Stimulated activated CD4-positive, alpha-beta T cell treated with anti-CD3 and anti-CD28 coated beads, Interleukin-15, amount 100 ng/mL, for 1 hour (primary cell): ENCODE results near the gene FBXO33.

ENCODE experiments used
- DNase-seq, 2 donors: peaks; one replicate each; pipeline ENCODE4 v3.0.0-alpha.2; 2020; ENCODE audit warnings: low read depth in 1 of 2, low spot score in 1 of 2

FBXO33 gene

DNA sequence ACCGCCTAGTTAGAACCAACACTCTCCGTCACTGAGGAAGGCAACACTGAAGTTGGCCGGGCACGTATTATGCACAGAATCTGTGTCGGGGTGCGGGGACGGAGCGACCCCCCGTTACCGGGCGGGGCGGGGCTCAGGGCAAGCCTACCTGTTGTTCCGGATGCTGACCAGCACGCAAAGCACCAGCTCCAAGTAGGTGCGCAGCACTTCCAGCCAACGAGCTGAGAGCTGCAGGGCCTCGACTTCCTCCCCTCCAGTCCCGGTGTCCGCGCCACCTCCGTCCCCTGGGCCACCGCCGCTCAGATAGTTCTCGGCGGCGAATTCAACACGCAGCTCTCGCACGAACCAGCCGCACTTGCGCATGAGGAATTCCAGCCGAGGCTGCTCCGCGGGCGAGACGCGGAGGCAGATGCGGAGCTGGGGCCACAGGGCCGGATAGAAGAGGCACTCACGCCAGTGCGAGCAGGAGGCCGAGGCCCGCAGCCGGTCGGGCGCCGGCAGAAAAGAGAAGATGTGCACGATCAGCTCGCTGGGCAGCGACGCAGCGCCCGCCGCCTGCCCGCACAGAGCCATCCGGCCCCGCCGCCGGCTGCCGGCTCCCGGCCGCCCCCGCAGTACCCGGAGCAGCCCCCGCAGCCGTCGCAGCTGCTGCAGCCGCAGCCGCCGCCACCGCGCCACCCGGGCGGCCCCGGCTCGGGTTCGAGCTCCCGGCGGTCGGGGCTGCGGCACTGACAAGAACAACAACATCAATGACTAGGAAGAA is 636 bp downstream of the FBXO33 start:
- DNase-seq = peak; percentile 6 to 20

DNA sequence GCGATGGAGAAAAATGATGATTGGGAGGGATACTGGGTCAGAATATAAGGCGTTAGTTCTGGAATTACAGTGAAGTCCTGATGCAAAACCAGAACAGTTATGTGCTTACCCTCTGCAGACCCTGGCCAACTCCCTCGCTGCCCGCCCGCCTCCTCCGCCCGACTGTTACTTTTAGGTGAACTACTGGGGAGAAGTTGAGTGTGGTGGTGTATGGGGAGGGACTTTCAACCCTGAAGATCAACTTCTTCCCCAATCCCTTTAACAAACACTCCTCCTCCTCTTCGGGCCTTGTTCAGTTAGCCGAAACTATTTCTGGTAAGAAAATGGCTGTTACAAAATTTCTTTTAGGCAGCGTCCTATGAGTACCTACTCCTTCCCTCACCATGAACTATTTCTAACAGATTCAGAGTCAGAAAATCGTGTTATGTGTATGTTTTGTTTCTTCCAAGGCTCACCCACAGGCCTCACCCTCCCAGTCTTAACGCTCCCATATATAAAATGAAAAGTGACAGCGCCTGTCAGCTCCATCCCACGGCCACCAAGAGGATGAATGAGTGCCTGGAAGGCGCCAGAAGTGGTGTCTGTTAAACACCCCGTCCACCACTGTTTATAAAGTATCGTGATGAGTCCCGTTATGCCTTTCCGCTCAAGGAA is 1.3 kb downstream of the FBXO33 start:
- DNase-seq = no peak

DNA sequence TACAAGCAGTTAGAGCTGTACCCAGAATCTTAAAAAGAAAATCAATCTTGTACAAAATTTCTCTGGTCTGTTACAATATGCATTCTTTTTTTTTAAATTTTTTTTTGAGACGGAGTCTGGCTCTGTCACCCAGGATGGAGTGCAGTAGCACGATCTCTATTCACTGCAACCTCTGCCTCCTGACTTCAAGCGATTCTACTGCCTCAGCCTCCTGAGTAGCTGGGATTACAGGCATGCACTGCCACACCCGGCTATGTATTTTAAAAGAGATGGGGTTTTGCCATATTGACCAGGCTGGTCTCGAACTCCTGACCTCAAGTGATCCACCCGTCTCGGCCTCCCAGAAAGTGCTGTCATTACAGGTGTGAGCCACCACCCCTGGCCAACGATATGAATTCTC is 4.1 kb downstream of the FBXO33 start:
- no peak for DNase-seq

DNA sequence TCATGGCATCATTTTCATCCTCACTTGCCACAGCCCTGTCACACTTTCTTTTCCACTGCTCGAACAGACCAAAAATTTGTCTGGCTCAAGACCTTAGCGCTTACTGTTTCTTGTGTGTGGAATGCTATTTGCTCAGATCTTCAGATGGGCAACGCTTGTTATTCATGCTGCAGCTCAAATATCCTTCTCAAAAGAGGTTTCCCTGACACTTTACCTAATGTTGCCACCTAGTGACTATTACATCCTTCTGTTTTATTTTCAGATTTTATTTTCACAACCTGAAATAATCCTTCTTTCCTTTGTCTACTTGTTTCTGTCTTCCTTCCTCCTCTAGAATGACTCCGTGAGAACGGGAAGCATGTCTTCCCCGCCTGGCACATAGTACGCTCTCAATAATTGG is 5.6 kb downstream of the FBXO33 start:
- no peak for DNase-seq

DNA sequence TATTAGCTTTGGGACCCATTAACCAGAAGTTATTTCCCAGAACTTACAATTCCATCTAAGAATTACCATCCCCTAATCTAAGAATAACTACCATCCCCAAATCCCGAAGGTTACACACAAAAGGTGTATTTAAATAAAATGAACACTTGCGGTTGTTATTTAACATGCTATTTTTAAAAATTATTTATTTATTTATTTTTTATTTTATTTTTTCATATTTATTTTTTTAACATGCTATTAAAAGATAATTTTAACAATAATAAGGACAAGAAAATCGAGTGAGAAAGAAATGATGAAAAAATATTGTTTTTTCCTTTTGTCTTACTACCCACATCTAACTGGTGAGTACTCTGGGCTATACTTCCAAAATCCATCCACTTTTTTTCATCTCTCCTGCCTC is 6.3 kb downstream of the FBXO33 start:
- no peak for DNase-seq

DNA sequence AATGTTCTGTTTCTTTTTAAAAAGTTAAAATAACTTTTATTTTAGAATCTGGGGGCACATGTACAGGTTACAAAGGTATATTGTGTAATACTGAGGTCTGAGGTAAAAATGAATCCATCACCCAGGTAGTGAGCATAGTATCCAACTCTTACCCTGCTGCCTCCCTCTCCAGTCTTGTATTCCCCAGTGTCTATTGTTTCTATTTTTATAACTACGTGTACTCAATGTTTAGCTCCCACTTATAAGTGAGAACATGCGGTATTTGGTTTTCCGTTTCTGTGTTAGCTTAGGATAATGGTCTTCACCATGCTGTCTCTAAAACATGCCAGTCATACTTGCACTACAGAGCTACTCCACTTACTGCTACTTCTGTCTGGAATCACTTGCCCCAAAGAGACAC is 8.4 kb downstream of the FBXO33 start:
- DNase-seq = no peak

DNA sequence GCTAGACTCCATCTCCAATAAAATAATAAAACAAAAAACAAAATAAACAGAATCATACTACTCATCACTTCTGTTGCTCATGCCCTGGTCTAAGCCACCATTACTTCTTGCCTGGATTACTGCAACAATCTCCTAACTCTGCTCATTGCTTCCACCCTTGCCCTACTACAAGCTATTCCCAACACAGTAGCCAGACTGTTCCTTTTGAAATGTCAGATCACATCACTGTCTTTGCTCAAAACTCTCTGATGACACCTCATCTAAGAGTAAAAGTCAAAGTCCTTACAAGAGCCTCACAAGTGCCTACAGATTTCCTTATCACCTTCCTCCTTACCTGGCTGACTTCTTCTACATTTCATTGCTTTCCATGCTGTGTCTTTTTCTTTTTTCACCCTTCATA is 10.0 kb downstream of the FBXO33 start:
- DNase-seq = no peak

DNA sequence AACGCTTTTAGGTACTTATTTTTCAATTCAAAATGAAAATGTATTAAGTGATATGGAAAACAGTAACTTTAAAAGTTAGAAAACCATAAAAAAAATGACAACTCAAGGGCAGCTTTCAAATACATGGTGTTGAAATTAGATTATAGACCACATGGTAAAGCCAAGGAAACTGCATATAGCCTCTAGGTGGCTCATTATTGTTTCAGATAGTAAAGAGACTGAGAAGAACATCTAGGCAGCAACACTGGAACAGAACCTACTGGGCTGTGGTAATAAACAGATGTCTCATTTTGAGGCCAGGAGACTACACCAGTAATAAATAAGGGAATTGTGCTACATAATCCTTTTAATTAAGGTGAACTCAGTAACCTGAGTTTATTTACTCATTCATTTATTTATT is 13.0 kb downstream of the FBXO33 start:
- no peak for DNase-seq

DNA sequence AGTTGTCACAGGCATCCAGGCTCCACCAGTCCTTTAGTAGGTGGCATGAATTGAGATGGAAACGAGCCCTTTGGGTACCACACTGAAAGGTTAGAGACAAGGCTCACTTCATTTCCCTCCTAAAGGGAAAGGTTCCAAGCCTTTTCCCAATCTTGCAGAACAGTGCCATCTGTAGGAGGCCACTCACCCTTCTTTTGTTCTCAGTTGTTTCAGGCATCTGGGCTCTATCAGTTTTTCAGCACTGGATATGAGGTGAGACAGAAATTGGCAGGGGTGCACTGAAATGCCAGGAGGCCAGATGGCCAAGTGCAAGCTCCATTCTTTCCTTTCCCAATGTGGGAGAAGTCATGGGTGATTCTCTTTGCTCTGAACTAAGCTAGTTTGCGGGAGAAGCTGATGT is 15.2 kb downstream of the FBXO33 start:
- DNase-seq = no peak

DNA sequence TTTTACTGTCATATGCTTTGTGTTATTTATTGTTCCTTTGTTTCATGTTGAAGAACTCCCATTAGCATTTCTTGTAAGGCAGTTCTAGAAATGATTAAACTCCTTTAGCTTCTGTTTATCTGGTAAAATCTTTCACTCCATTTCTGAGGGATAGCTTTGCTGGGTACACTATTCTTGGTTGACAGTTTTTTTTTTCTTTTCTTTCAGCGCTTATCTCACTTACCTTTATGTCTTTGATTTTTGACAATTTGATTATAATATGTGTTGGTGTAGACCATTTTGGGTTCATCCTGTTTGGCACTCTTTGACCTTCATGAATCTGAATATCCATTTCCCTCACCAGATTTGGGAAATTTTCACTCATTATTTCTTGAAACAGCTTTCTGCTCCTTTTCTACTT is 16.2 kb downstream of the FBXO33 start:
- no peak for DNase-seq

DNA sequence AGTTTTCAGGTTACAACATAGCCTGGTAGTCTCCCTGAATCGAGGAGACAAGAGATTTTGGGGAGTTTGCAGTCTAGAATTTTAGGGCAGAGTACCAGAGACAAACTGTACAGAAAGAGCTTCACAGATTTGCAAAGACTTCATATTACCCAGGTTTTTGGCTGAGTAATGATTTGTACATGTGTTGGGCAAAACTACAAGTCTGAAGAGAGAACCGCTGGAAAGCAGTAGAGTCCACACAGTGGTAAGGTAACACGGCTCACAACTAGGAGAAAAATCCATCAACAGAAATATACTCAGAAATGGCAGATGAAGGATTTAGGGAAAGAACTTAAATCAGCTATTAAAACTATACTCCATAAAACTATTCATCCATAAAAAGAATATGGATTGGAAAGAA is 25.7 kb downstream of the FBXO33 start:
- no peak for DNase-seq

DNA sequence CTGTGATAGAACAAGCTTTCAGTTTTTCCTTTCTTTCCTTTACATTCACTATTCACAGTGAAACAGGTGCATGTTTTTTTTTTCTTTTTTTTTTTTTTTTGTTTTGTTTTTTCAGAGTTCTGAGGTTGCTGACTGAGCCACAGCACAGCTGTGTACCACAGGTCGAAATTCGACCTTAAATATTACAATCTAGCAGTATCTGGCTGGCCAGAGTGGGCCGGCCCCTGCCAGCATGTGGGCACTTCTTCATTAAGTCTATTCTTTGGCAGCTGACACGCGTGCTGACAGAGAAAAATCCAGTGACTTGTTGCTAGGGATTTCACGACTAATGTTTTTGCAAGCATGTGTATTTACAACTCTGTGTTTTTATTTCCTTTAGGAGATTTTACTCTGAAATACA is 33.9 kb downstream of the FBXO33 start:
- no peak for DNase-seq

DNA sequence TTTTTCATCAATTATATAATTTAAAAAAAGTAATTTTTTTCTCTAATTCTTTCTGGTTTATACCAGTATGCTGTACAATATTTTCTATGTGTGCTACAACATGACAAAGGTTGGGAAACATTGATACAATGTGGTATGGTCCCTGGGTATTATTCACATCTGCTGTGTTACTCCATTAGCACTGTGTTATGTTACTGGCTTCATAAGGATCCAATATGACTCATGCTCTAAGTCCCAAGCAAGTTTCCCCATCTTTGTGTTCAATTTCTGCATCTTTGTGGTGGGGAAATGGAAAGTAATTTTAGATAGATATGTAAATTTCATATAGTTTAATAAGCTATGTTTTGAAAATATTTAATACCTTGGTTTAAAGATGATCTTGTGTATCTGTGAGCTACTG is 35.8 kb downstream of the FBXO33 start:
- DNase-seq = no peak

DNA sequence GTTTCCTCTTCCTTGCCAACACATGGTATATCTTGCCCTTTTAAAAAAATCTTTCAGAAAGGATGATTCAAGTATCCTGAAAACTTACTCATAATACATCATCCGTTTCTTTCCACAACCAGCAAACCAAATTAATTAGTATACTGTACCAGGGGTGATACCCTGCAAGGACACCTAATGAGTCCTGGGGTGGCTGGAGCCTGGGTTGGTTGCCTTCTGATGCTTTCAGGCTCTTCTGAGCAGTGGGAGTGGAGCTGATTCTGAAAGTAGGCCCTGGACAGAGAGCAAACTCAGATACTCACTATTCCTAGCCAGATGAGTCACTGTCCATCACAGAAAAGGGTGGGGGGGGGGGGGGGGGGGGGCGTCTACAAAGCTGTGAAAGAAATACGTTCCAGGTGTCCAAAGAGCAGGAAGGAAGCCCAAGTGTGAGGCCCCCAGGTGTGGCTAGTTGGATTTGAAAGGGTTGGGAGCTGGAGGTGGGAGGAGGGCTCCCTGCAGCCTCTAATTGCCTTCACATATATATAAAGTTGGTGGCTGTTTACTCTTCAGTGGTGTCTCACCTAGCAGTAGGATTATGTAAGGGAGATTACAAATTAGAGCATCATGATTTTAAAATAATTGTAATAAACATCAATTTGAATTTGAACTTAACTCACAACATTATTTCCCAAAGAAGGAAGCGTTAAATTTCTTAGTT is 36.5 kb downstream of the FBXO33 start:
- no peak for DNase-seq

DNA sequence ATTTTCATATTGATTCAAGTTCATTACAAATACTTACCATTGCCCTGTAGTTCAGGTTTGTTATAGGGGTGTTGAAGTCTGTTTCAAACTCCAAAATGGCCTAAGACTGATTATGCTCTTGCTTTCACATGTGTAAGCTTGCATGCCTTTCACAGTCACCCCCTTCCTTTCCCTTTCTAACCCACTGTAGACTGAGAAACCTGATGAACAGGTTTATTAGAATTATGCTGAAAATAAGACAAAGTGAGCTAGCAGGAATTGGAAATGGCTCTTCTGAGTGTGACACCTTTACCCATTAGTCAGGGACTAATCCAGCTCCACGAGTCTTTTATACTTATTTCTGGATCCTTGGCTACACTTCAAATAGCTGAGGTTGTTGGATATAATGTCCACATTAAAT is 38.9 kb downstream of the FBXO33 start:
- no peak for DNase-seq

DNA sequence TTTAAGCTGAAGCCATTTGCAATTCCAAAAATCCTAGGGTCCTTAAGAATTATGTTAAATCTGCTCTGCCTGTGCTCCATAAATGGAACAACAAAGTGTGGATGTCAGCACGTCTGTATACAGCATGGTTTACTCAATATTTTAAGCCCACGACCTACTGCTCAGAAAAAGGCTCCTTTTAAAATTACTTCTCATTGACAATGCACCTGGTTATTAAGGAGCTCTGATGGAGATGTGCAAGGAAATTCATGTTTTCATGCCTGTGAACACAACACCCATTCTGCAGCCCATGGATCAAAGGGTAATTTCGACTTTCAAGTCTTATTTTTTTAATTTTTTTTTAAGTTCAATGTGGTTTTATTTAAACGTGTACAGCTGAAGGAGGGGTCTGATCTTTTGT is 48.1 kb downstream of the FBXO33 start:
- DNase-seq = no peak

DNA sequence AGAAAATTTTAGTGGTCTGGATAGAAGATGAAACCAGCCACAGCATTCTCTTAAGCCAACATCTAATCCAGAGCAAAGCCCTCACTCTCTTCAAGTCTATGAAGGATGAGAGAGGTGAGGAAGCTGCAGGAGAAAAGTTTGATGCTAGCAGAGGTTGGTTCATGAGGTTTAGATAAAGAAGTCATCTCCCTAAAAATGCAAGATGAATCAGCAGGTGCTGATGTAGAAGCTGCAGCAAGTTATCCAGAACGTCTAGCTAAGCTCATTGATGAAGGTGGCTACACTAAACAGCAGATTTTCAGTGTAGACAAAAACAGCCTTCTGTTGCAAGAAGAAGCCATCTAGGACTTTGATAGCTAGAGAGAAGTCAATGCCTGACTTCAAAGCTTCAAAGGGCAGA is 48.5 kb downstream of the FBXO33 start:
- no peak for DNase-seq

DNA sequence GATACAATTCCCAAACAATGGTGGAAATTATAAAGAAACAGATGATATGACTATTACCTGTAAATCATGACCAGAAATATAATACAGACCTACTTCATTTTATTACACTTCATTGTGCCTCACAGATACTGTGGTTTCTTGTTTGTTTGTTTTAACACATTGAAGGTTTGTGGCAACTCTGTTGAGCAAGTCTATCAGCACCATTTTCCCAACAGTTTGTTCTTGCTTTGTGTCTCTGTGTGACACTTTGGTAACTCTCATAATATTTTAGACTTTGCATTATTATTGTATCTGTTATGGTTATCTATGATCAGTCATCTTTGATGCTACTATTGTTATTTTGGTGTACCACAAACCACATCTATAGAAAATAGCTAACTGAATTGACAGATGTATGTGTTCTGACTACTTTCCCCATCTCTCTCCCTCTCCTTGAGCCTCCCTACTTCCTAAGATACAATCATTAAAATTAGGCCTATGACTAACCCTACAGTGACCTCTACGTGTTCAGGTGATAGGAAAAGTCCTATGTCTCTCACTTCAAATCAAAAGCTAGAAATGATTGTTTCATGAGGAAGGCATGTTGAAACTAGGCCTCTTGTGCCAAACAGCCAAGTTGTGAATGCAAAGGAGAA is 49.1 kb downstream of the FBXO33 start:
- no peak for DNase-seq

DNA sequence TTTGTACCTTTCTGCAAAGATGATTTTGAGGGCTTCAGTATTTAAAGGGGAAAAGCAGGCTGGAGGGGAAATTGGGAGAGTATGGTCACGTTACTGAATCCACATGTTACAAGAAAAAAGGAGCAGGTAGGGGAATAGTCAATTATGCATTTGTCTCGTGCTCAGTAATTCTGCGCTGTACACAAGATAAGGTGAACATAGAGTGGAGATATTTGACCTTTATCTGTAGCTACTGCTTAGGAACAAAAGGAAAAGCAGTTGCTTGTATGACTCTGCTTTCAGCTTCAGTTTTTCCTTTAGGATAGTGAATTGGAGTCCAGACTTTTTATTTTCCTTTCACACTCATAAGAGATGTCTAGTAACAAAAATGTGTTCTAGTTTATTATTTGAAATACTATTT is 49.8 kb downstream of the FBXO33 start:
- DNase-seq = no peak

DNA sequence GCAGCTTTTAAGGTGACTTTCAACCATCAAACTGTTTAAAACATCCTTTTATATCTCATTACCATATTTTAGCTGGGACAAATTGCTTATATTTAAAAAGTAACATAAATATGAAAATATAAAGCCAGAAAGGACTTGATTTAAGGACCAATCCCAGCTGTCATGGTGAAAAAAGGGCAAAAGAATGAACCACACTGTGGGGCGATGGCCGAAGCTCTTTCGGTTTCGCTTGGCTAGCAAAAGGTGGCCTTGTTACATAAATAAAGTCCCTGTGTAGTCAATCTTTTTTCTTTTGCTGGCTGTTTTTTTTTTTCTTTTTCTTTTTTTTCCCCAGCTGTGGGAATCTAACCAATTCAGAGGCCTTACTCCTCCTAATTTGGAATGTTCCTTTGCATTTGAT is 50.9 kb downstream of the FBXO33 start:
- DNase-seq = no peak

DNA sequence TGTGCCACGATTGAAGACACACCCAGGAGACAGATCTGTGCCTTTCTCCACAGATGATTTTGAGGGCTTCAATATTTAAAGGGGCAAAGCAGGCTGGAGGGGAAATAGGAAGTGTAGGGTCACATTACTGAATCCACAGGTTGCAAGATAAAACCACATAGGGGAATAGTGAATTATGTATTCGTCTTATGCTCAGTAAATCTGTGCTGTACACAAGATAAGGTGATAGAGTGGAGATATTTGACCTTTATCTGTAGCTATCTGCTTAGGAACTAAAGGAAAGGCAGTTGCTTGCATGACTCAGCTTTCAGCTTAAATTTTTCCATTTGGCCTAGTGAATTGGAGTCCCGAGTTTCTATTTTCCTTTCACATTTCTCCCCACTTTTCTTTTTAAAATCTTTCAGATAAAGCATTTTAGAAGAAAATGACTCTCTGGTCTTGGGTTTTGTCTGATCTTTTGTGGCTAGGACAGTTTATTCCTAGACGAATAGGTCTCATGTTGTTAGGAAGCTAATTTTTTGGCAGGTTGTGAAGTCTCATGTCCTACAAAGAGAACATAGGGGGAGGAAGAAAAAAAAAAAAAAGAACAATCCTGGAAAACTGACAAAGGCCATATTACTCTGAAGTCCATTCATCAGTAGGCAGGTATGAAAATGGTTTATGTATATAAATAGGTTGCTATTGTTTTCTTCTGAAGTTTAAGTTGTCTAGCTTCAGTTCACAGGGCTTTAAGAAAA is 55.4 kb downstream of the FBXO33 start:
- DNase-seq = no peak
